HepG2 (cell line): ENCODE measurements around the gene FAM161A. TPM values are rescaled to one million over a fixed set of nuclear protein-coding genes. Genes with fewer than 3 reads are reported as not detected.

Experiments
- ATAC-seq: fragments of 200-7000 bp; cut with Tn5 transposase; 3 replicates; pipeline ENCODE4 v1.9.1; 2020; ENCODE audit warnings: mild to moderate bottlenecking, moderate library complexity
- BruUV-seq: library from RNA; stranded (reverse); fragments of 400-500 nt; replicated peaks from 2 replicates; lab custom pipeline; 2021; lab: Mats Ljungman, UMichigan
- CTCF ChIA-PET: fragments of 300-600 bp; formaldehyde crosslinking; extraction: SDS; loops from one replicate; lab custom pipeline; 2021; ENCODE audit warnings: low total read pairs, inconsistent platforms, low intra/inter-chr PET ratio; lab: Yijun Ruan, JAX
- POLR2A ChIA-PET: fragments of 350-600 bp; sonication (Branson Sonifier 250); formaldehyde crosslinking; loops from one replicate; lab custom pipeline; 2020; ENCODE audit warnings: antibody characterized with exemption, inconsistent platforms; lab: Yijun Ruan, JAX
- DNase-seq: peaks from one replicate; pipeline ENCODE4 v3.0.0-alpha.2; 2015; ENCODE audit warnings: low spot score
- FAIRE-seq: peaks from 3 replicates; lab custom pipeline; 2011; peaks lifted over from hg19 to GRCh38; lab: Jason Lieb, UNC
- H2AFZ ChIP-seq: one replicate; pipeline ENCODE4 v1.6.1; 2011; ENCODE audit warnings: low read length, inconsistent platforms
- H3K27ac ChIP-seq: fragments of 300-600 bp; 3 replicates; pipeline ENCODE4 v1.8.0; 2011; ENCODE audit warnings: mixed run types, mild to moderate bottlenecking, mixed read lengths, low read length, inconsistent platforms; ENCODE audit not compliant: insufficient read depth; ENCODE audit errors: extremely low read length
- H3K27me3 ChIP-seq, 2 experiments: fragments of 200-600 bp in 1 of 2; 2 replicates in 1 of 2; 3 replicates in 1 of 2; pipeline versions ENCODE4 v1.6.0 to v1.8.0; 2011; ENCODE audit warnings: low read length in 2 of 2, mild to moderate bottlenecking in 2 of 2, moderate library complexity in 2 of 2, inconsistent platforms in 1 of 2; ENCODE audit not compliant: insufficient read depth in 2 of 2, control insufficient read depth in 1 of 2
- H3K36me3 ChIP-seq, 2 experiments: fragments of 200-600 bp in 1 of 2; replicated peaks in 1 of 2; 2 replicates in 1 of 2; 3 replicates in 1 of 2; pipeline versions ENCODE4 v1.5.1 to v1.8.0; 2011; ENCODE audit warnings: low read length in 2 of 2, inconsistent platforms in 1 of 2; ENCODE audit not compliant: insufficient read depth in 2 of 2, control insufficient read depth in 1 of 2
- H3K4me1 ChIP-seq: 2 replicates; pipeline ENCODE4 v1.5.1; 2012; ENCODE audit warnings: low read length, inconsistent platforms; ENCODE audit not compliant: insufficient read depth
- H3K4me2 ChIP-seq: 2 replicates; pipeline ENCODE4 v1.6.0; 2011; ENCODE audit warnings: low read depth, low read length, inconsistent platforms
- H3K4me3 ChIP-seq, 3 experiments: fragments of 200-600 bp in 1 of 3; sonication (generic), shearing (Covaris generic) in 1 of 3; replicated peaks in 1 of 3; 2 replicates each; pipeline ENCODE4 v1.5.1; 2011 to 2016; ENCODE audit warnings: low read length in 3 of 3, inconsistent platforms in 2 of 3, low read depth in 2 of 3, mild to moderate bottlenecking in 2 of 3, control low read depth in 1 of 3, mixed read lengths in 1 of 3; ENCODE audit not compliant: insufficient read depth in 1 of 3
- H3K79me2 ChIP-seq: one replicate; pipeline ENCODE4 v1.6.1; 2011; ENCODE audit warnings: low read length, inconsistent platforms; ENCODE audit not compliant: insufficient read depth
- H3K9ac ChIP-seq: 2 replicates; pipeline ENCODE4 v1.6.0; 2011; ENCODE audit warnings: mild to moderate bottlenecking, low read depth, low read length, inconsistent platforms; ENCODE audit not compliant: insufficient read depth
- H3K9me3 ChIP-seq: 2 replicates; pipeline ENCODE4 v1.5.1; 2012; ENCODE audit warnings: mild to moderate bottlenecking, low read length
- H4K20me1 ChIP-seq: 2 replicates; pipeline ENCODE4 v1.6.0; 2011; ENCODE audit warnings: inconsistent platforms, mild to moderate bottlenecking, low read length, moderate library complexity; ENCODE audit not compliant: insufficient read depth
- ATAD3A ChIP-seq: sonication (generic); formaldehyde crosslinking; IDR thresholded peaks from 2 replicates; pipeline ENCODE4 v1.4.0; 2020; ENCODE audit warnings: missing genetic modification reagents
- ATRX ChIP-seq: sonication (generic); formaldehyde crosslinking; IDR thresholded peaks from 2 replicates; pipeline ENCODE4 v1.4.0; 2020; ENCODE audit warnings: missing genetic modification reagents, borderline replicate concordance
- DR1 ChIP-seq: sonication (generic); formaldehyde crosslinking; IDR thresholded peaks from 2 replicates; pipeline ENCODE4 v1.8.0; 2021; ENCODE audit warnings: mild to moderate bottlenecking, missing genetic modification reagents, inconsistent platforms
- HDAC2 ChIP-seq: sonication (generic); formaldehyde crosslinking; IDR thresholded peaks from 2 replicates; pipeline ENCODE4 v1.4.0; 2020; ENCODE audit warnings: missing genetic modification reagents
- HES4 ChIP-seq: sonication (generic); formaldehyde crosslinking; IDR thresholded peaks from 2 replicates; pipeline ENCODE4 v1.9.0; 2021; ENCODE audit warnings: mild to moderate bottlenecking, missing genetic modification reagents, borderline replicate concordance
- PATZ1 ChIP-seq: sonication (generic); formaldehyde crosslinking; IDR thresholded peaks from 2 replicates; pipeline ENCODE4 v1.4.0; 2020; ENCODE audit warnings: missing genetic modification reagents
- RFXAP ChIP-seq: sonication (generic); formaldehyde crosslinking; IDR thresholded peaks from 2 replicates; pipeline ENCODE4 v1.4.0; 2020; ENCODE audit warnings: missing genetic modification reagents, borderline replicate concordance
- SIX1 ChIP-seq: sonication (generic); formaldehyde crosslinking; IDR thresholded peaks from 2 replicates; pipeline ENCODE4 v1.4.0; 2020; ENCODE audit warnings: missing genetic modification reagents, borderline replicate concordance
- SOX6 ChIP-seq, 2 experiments: fragments of 450-650 bp in 1 of 2; sonication (generic) in 1 of 2; formaldehyde crosslinking in 1 of 2; IDR thresholded peaks; 2 replicates each; pipeline versions ENCODE4 v1.4.0 to v1.6.1; 2017 to 2020; ENCODE audit warnings: antibody characterized with exemption in 1 of 2, mild to moderate bottlenecking in 1 of 2, missing genetic modification reagents in 1 of 2
- THAP8 ChIP-seq: sonication (generic); formaldehyde crosslinking; IDR thresholded peaks from 2 replicates; pipeline ENCODE4 v1.5.1; 2020; ENCODE audit warnings: missing genetic modification reagents, mild to moderate bottlenecking, borderline replicate concordance
- ZNF235 ChIP-seq: sonication (generic); formaldehyde crosslinking; IDR thresholded peaks from 2 replicates; pipeline ENCODE4 v1.8.1; 2023; ENCODE audit warnings: mild to moderate bottlenecking, missing genetic modification reagents, borderline replicate concordance
- ZNF503 ChIP-seq: sonication (generic); formaldehyde crosslinking; IDR thresholded peaks from 2 replicates; pipeline ENCODE4 v1.4.0; 2020; ENCODE audit warnings: missing genetic modification reagents
- ZNF770 ChIP-seq: sonication (generic); formaldehyde crosslinking; IDR thresholded peaks from 2 replicates; pipeline ENCODE4 v1.5.0; 2020; ENCODE audit warnings: mild to moderate bottlenecking, missing genetic modification reagents
- WGBS: methylation state at CpG from one replicate; pipeline ENCODE4 v1.1.6; 2017; ENCODE audit warnings: low lambda C conversion rate; 5-methylcytosine and 5-hydroxymethylcytosine counted together
- in situ Hi-C: cut with HindIII; loops from 2 replicates; pipeline ENCODE4 v1.10.0; 2017; ENCODE audit warnings: low pct_unique_long_range_greater_than_20kb; ENCODE audit not compliant: extremely low pct_ligation_motif_present
- intact Hi-C: fragments of 100-400 bp; cut with micrococcal nuclease; formaldehyde crosslinking; loops from one replicate; pipeline ENCODE4 v1.10.0; 2022; ENCODE audit not compliant: unreplicated experiment
- polyA plus RNA-seq, 8 experiments: library from polyadenylated mRNA; depleted of rRNA in 3 of 8; stranded (reverse) in 7 of 8; unstranded in 1 of 8; fragments of >200 nt; fragmentation: Illumina TruSeq in 4 of 8; extraction: Trizol in 4 of 8; gene quantifications; 2 replicates each; pipeline versions ENCODE4 v1.2.1 to v1.2.3, GENCODE V29; 2011 to 2016; ENCODE audit warnings: low read depth in 4 of 8, missing spikeins in 1 of 8, mixed read lengths in 1 of 8; ENCODE audit not compliant: insufficient read depth in 1 of 8
- total RNA-seq, 5 experiments: library from RNA; depleted of rRNA; stranded (reverse); fragments of >200 nt; fragmentation: Illumina TruSeq; extraction: Trizol; gene quantifications; 2 replicates each; pipeline ENCODE4 v1.2.3, GENCODE V29; 2016; ENCODE audit warnings: low read depth in 1 of 5
- TF ChIP-seq, protein P1 (sequence below): sonication (generic); formaldehyde crosslinking; conservative IDR thresholded peaks from 2 replicates; pipeline ENCODE4 v1.4.0; 2020; ENCODE audit warnings: missing genetic modification reagents

Gene FAM161A
- total and polyA plus RNA-seq, 2 of the 13 experiments (the other 11 are each of a cell fraction or from before 2014, with no cell fraction given), result 2.7 to 3.4 TPM

- FAIRE-seq, result peak; percentile 96
- no peak; the same call in 1 of the 2 replicates for TF ChIP-seq SIX1 (CRISPR knock-in tag)
- no peak for TF ChIP-seq ZNF503 (CRISPR knock-in tag)
- TF ChIP-seq, protein P1, sequence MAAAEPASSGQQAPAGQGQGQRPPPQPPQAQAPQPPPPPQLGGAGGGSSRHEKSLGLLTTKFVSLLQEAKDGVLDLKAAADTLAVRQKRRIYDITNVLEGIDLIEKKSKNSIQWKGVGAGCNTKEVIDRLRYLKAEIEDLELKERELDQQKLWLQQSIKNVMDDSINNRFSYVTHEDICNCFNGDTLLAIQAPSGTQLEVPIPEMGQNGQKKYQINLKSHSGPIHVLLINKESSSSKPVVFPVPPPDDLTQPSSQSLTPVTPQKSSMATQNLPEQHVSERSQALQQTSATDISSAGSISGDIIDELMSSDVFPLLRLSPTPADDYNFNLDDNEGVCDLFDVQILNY (CRISPR knock-in tag), result no peak
- peak; percentile 8; the same call in 1 of the 2 replicates for TF ChIP-seq PATZ1
- no peak for TF ChIP-seq RFXAP (CRISPR knock-in tag)
- TF ChIP-seq THAP8 (CRISPR knock-in tag), result no peak
- peak; percentile 78; the same call in 1 of the 2 replicates for TF ChIP-seq ATAD3A (CRISPR knock-in tag)
- 0 out of 2 replicates have a peak, but pooled peaks have one; percentile 8 for TF ChIP-seq HDAC2 (CRISPR knock-in tag)
- TF ChIP-seq ZNF770, result no peak
- 0 out of 2 replicates have a peak, but pooled peaks have one; percentile 52 for TF ChIP-seq ATRX (CRISPR knock-in tag)
- no peak for TF ChIP-seq ZNF235 (CRISPR knock-in tag)
- TF ChIP-seq SOX6 (IDR thresholded peaks at IDR 0.05), result no peak
- TF ChIP-seq SOX6 (CRISPR knock-in tag; IDR thresholded peaks at IDR 0.05), result no peak; the same call in 1 of the 2 replicates
- no peak for TF ChIP-seq HES4 (CRISPR knock-in tag)
- TF ChIP-seq DR1 (CRISPR knock-in tag), result no peak
These were observed 881 bp upstream of the FAM161A start for GRCh38 chr2:61854564-61855317.

More at GRCh38 chr2:61854564-61855317, 881 bp upstream of the FAM161A start:
- DNase-seq (peak; percentile 100), ATAC-seq (peak; percentile 90)
- Histone ChIP-seq H4K20me1 (no peaks in the 10 kb centered on the region), H3K27ac (peak overlapping the region; percentile 87), H2AFZ (peak overlapping the region; percentile 98), H3K9me3 (no peaks in the 10 kb centered on the region), H3K36me3 (no peaks in the 10 kb centered on the region), H3K4me3 (peak overlapping the region; percentile 61 to 93 (median 82)), H3K4me1 (peaks cover 19% of the 10 kb centered on the region), H3K27me3 (no peaks in the 10 kb centered on the region; a peak in 1 of 5 replicates), H3K4me2 (peak overlapping the region; percentile 99), H3K79me2 (no peaks in the 10 kb centered on the region), H3K9ac (peak overlapping the region; percentile 68)
- under 1% methylated on average over 23 of the region's 23 CpGs for WGBS
- in situ Hi-C loops, result no loop called here
- BruUV-seq, result TSS peak; percentile 70
- intact Hi-C loops, result loop anchor here (2.0 kb wide), 1 partner anchor 34 kb away; the partner anchor contains the start of gene CCT4
- CTCF ChIA-PET, result interaction anchor here (1.1 kb wide), 1 partner anchor 18 kb away, joined by 3 read pairs; no protein-coding TSS in a partner anchor
- POLR2A ChIA-PET, result interaction anchor here (1.0 to 2.6 kb wide), 12 partner anchors 9 to 379 kb away, joined by 3 to 17 read pairs (median 6); partner anchors contain the start of gene XPO1
